Progenitor cell of endocrine pancreas (in vitro differentiated cells): ENCODE measurements around the gene ATRN. TPM values are rescaled to one million over a fixed set of nuclear protein-coding genes. Genes with fewer than 3 reads are reported as not detected.
A peak's percentile ranks its signal among the peaks of the same experiment; 100 is the strongest.

Source experiments
- DNase-seq: peaks from one replicate; pipeline ENCODE4 v3.0.0; 2021; ENCODE audit warnings: low spot score; ENCODE audit not compliant: unreplicated experiment
- H3K27ac Mint-ChIP-seq: 2 replicates; pipeline ENCODE4 v1.8.0; 2021; ENCODE audit warnings: mild to moderate bottlenecking, moderate library complexity, mixed read lengths
- H3K27me3 Mint-ChIP-seq: 2 replicates; pipeline ENCODE4 v1.8.0; 2021; ENCODE audit warnings: mixed read lengths
- H3K36me3 Mint-ChIP-seq: 2 replicates; pipeline ENCODE4 v1.8.0; 2022; ENCODE audit warnings: mixed read lengths; ENCODE audit not compliant: insufficient read depth
- H3K4me1 Mint-ChIP-seq: 2 replicates; pipeline ENCODE4 v1.8.0; 2021; ENCODE audit warnings: low read depth, mixed read lengths
- H3K4me3 Mint-ChIP-seq: 2 replicates; pipeline ENCODE4 v1.8.0; 2021; ENCODE audit warnings: low read depth, mild to moderate bottlenecking, moderate library complexity, mixed read lengths
- H3K9me3 Mint-ChIP-seq: 2 replicates; pipeline ENCODE4 v1.8.0; 2021; ENCODE audit warnings: low read depth, mixed read lengths
- total RNA-seq: library from RNA; stranded (reverse); gene quantifications from 2 replicates; pipeline ENCODE4 v1.2.1, GENCODE V29; 2021
- TF ChIP-seq, protein P1 (sequence below): fragments of 200-600 bp; sonication (generic); IDR thresholded peaks from one replicate; pipeline ENCODE4 v1.5.0; 2021; ENCODE audit warnings: antibody characterized with exemption, mild to moderate bottlenecking; ENCODE audit not compliant: unreplicated experiment

ATRN gene
- total RNA-seq, 1 donor from 2014 or later, result 54.5 TPM

GRCh38 chr20:3492669-3493068 lies 21.9 kb downstream of the ATRN start:
- Mint-ChIP-seq H3K36me3 (peaks cover 4% of the 10 kb centered on the region), H3K27ac (no peak overlapping the region), H3K4me1 (peaks cover 3% of the 10 kb centered on the region), H3K27me3 (no peaks in the 10 kb centered on the region), H3K4me3 (no peak overlapping the region), H3K9me3 (peaks cover 4% of the 10 kb centered on the region)
- no peak for DNase-seq
- TF ChIP-seq, protein P1, sequence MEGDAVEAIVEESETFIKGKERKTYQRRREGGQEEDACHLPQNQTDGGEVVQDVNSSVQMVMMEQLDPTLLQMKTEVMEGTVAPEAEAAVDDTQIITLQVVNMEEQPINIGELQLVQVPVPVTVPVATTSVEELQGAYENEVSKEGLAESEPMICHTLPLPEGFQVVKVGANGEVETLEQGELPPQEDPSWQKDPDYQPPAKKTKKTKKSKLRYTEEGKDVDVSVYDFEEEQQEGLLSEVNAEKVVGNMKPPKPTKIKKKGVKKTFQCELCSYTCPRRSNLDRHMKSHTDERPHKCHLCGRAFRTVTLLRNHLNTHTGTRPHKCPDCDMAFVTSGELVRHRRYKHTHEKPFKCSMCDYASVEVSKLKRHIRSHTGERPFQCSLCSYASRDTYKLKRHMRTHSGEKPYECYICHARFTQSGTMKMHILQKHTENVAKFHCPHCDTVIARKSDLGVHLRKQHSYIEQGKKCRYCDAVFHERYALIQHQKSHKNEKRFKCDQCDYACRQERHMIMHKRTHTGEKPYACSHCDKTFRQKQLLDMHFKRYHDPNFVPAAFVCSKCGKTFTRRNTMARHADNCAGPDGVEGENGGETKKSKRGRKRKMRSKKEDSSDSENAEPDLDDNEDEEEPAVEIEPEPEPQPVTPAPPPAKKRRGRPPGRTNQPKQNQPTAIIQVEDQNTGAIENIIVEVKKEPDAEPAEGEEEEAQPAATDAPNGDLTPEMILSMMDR, result no peak

DNA sequence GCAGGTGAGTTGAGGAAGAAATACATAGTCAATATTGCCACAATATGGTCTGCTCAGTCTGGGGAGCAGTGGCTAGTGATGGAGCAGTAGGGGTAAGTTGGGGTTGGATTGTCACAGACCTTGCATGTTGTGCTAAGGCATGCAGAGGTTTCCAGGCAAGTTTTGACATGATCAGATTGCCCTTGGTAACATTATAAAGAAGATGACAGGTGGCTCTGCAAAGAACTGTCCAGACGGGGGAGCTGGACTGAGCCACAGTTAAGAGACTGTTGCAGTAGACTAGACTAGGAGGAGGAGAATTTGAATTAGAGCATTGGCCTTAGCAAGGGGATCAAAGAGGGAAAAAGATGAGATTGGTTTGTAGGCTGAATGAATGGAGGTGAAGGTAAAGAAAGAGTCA lies 23.4 kb downstream of the ATRN start:
- H3K27me3 Mint-ChIP-seq, result no peaks in the 10 kb centered on the region

DNA sequence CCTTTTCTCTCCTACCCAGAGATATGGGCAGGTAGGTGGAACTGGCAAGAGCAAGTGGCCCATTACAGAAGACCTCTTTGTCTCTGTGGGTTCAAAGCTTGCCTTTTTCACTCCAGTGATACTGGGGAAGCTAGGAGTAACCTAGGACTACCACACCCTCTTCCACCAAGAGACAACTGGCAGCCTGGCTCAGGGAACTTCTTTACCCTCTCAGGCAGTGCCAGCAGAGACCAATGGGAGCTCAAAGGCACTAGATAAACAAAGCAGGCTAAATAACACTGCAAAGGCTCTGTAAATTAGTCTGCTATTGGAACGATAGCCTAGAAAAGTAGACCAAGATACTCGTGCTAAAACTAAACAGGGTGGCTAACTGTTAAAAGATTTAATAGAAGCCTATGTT lies 32.1 kb downstream of the ATRN start:
- H3K36me3 Mint-ChIP-seq, result peaks cover 19% of the 10 kb centered on the region
- H3K27me3 Mint-ChIP-seq, result no peaks in the 10 kb centered on the region
- H3K4me3 Mint-ChIP-seq, result no peak overlapping the region
- TF ChIP-seq, protein P1, result no peak
- H3K4me1 Mint-ChIP-seq, result peaks cover 1% of the 10 kb centered on the region
- H3K9me3 Mint-ChIP-seq, result peaks cover 20% of the 10 kb centered on the region
- DNase-seq, result no peak
- no peak overlapping the region for H3K27ac Mint-ChIP-seq

More for the DNA sequence above, 23.4 kb downstream of the ATRN start:
- H3K36me3 Mint-ChIP-seq, result peaks cover 3% of the 10 kb centered on the region
- no peak overlapping the region for H3K27ac Mint-ChIP-seq
- H3K4me3 Mint-ChIP-seq, result no peak overlapping the region
- DNase-seq, result no peak
- H3K9me3 Mint-ChIP-seq, result peaks cover 7% of the 10 kb centered on the region
- H3K4me1 Mint-ChIP-seq, result no peaks in the 10 kb centered on the region
- TF ChIP-seq, protein P1, result no peak

DNA sequence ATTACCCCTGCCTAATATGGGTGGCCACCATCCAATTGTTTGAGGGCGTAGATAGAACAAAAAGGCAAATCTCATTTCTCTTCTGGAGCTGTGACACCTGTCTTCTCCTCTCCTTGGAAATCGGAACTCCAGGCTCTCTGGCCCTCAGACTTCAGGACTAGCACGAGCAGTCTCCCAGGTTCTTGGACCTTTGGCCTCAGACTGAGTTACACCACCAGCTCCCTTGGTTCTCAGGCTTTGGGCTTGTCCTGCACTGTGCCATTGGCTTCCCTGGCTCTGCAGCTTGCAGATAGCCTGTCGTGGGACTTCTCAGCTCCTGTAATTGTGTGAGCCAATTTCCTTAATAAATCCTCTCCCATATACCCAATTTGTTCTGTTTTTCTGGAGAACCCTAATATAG lies 34.3 kb downstream of the ATRN start:
- TF ChIP-seq, protein P1, result no peak
- H3K27ac Mint-ChIP-seq, result no peak overlapping the region
- H3K9me3 Mint-ChIP-seq, result peaks cover 23% of the 10 kb centered on the region
- H3K4me3 Mint-ChIP-seq, result no peak overlapping the region
- H3K4me1 Mint-ChIP-seq, result peaks cover 7% of the 10 kb centered on the region
- no peak for DNase-seq
- H3K27me3 Mint-ChIP-seq, result no peaks in the 10 kb centered on the region
- H3K36me3 Mint-ChIP-seq, result peaks cover 21% of the 10 kb centered on the region

- H3K4me3 Mint-ChIP-seq, result no peak overlapping the region
Measured at GRCh38 chr20:3509064-3509463, 38.2 kb downstream of the ATRN start.

More at GRCh38 chr20:3509064-3509463, 38.2 kb downstream of the ATRN start:
- Mint-ChIP-seq H3K4me1 (peaks cover 21% of the 10 kb centered on the region), H3K27me3 (no peaks in the 10 kb centered on the region), H3K36me3 (peaks cover 15% of the 10 kb centered on the region), H3K9me3 (peaks cover 15% of the 10 kb centered on the region), H3K27ac (peak overlapping the region; percentile 91)
- no peak for DNase-seq
- TF ChIP-seq, protein P1, result no peak
